NCI-H446 (cell line): ENCODE results near the gene ZBTB9.

Experiments used
- DNase-seq, 2 experiments: peaks; one replicate each; lab custom pipeline; 2025; lab: John Stamatoyannopoulos, UW

The ZBTB9 gene

DNA sequence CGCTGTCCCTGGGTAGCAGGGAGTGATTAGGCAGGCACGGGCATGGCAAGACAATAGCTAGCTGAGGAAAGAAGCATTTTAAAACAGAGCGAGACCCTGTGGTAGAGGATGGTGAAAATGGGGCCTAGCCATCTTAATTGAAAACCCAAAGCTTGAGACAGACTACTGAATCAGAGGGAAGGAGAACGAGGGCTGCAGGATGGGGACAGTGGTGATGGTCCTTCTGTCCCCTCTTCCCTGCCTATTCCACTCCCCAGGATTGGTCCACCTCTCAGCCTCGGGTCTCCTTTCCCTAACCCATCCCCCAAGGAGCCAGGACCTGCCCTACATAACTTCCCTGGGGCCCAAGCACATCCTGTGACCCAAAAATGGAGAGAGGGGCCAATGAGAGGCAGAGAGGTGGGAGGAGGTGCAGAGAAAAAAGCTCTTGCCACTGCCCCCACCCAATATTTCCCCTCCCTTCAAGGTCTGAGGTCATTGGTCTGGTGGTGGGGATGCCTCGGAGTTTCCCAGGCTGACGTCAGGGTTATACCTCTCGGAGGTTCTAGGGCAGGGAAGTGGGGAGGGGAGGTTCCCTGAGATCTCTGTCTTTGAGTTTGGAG, 35.6 kb upstream of the ZBTB9 start:
- no peak for DNase-seq

DNA sequence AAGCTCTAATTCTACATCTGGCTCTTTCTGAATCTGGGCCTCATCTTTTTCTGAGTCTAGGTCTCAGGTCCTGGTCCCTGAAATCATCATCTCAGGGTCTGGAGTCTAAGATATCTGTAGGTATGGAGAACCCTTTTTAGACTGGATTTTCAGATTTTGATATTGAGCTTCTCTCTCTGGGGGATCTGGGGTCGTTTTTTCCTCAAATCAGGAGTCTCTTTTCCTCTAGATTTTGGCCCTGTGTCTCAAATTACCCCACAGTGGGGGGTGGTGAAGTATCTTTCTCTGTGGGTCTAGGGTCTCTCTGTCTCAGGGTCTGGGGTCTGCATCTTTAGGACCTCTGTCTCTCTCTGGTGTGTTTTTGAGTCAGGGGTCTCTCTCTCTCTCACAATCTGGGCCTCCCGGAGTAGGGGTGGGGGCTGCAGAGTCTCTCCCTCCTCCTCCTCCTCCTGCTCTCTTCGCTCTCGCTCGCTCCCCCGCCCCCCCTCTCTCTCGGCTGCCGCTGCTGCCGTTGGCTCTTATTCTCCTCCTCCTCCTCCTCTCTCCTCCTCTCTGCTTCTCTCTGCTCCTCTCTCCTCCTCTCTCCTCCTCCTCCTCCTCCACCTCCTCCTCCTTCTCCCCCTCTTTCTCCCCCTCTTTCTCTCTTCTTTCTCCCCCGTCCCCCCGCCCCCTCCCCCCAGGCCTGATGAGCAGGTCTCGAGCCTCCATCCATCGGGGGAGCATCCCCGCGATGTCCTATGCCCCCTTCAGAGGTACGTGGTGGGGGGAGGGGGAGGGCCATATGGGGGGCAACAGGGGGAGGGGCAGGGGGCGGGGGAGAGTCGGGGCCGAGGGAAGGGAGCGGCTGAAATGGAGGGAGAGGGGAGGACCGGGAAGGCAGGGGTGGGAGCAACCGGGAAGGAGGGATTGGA, 34.5 kb upstream of the ZBTB9 start, which contains the start of gene SYNGAP1:
SYNGAP1 (plus strand) TSS at position 486 of the 911 bp plus-strand sequence; CDS start at position 686, 200 bp downstream.
- no peak for DNase-seq

DNA sequence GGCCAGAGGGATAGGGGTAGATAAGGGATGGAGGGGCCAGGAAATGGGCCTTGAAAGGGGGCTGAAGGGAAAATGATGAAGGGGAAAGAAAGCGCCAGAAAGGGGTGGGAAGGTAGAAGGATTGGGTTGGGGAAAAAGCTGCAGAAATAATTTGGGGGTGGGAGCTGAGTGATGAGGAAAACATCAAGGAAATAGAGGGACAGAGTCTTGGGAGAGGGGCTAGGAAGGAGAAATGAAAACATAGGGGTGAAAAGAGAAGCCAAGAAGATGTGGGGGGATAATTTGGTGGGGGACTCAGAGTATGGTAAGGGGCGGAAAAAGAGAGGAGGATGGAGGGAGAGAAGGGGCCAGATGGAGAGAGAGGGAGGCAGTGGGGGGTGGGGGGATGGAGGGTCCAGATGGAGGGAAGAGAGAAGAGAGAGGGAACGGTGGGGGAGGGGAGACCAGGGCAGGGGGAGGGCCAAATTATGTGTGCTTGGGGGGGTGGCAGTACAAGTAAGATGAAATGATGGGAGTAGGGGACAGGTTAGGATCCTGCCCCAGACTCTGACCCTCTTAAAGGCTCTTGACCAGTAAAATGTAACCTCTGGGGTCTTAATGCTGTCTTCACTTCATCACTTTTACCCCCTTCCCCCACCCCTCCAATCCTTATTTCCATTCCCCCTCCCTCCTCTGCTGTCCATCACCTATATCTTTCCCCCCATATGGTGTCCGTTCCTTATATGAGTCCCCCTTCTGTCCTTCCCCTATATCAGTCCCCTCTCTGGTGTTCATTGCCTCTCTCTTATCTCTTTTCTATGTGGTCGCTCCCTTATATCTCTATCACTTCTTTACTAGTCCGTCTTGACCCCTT, 33.7 kb upstream of the ZBTB9 start:
- DNase-seq: peak in 1 of 2 experiments; percentile 40

DNA sequence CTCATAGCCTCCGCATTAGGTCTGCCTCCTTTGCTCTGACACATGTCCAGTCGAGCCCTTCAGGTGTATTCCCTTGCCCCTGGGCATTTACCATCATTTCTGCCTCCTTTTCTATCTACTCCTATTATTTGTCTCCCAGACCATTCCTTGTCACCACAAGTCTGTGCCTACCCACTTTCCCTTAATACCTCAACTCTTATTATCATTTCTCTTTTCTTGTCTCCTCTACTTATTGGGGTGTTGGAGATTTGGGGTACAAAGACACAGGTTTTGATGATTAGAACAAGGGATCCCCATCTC, 33.1 kb upstream of the ZBTB9 start:
- no peak for DNase-seq

DNA sequence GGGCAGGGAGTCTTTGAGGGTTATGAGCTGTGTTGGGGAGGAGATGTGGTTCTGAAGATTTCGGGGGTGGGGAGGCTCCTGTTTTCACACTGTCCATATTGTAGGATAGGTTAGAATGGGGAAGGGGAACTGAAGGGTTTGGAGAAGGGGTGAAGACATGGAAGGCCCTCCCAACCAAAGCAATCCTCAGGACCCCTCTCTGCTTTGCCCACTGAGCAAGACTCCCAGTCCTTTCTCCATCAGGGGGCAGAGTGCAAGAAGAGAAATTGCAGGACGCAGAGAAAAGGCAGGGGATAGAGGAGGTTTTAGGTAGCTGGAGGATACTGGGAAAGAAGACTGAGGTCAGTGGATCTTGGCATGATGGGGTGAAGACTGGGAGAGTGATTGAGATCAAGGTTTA, 30.6 kb upstream of the ZBTB9 start:
- no peak for DNase-seq

DNA sequence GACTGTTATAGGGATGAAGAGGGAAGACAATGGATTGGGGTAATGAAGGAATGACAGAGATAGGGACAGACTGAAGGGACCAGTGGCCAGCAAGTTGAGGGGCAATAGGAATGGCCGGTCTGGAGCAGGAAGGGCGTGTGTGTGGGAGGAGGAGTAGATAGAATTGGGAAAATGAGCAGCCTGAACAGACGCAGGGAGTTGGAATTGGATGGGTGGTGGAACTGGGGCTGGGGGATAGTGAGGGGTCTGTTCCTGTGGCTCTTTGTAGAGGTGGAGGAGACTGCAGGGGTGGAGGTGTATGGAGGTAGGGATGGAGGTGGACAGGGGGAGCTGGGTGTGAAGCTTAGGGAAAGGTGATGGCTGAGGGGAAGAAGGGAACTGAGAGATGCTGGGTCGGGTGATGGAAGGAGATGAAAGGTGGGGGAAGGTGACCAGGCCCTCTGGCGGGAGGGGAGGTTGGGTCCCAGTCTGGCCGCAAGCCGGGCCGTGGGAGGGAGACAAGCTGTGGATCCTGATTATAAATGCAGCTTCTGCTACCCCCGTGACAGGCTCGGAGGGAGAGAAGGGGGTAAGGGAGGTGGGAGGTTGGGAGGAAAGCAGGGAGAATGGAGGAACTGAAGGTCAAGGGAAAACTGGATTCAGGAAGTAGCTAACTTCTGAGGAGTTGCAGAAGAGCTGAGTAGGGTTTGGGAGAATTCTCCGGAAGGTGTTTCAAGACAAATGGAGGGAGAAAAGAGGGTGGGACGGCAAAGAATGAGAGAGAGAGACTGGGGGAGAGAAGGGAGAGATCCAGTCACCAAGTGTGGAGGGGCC, 29.3 kb upstream of the ZBTB9 start:
- no peak for DNase-seq

DNA sequence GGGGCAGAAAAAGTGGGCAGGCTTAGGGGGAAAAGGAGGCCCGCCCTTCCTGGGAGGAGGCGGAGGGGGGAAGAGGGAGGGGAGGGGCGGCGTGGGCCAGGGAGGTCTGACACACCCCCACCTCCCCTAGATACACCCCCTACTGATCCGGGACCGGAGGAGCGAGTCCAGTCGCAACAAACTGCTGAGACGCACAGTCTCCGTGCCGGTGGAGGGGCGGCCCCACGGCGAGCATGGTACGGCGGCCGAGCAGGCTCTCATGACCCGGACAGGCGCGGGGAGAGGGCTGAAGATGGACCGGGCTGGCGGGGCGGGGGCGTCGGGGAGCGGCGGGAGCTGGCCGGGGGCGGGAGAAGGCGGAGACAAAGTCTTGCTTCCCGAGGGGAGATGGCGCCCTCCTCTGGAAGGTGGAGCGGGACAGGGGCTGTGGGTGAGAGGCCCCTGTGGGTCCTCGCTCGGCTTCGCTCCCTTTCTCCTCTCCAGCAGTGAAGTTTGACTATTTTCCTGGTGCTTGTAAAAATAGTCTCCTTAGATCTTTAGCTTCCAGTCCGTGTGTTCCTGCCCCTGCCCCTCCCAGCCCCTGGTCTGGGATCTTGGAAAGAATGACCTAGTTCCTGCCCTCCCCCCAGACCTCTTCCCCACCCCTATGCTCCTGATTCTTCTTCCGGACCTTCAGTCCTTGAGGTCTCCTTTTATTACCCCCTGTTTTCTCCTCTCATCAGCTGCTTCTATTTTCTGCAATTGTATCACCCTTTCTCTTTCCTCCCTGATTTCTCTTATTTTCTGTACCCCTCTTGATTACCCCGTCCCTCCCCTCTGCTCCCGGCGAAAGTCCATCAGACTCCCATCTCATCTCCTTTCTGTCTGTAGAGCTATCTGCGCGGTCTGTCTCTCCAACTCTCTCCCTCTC, 28.5 kb upstream of the ZBTB9 start:
- peak; percentile 50 to 64 for DNase-seq

DNA sequence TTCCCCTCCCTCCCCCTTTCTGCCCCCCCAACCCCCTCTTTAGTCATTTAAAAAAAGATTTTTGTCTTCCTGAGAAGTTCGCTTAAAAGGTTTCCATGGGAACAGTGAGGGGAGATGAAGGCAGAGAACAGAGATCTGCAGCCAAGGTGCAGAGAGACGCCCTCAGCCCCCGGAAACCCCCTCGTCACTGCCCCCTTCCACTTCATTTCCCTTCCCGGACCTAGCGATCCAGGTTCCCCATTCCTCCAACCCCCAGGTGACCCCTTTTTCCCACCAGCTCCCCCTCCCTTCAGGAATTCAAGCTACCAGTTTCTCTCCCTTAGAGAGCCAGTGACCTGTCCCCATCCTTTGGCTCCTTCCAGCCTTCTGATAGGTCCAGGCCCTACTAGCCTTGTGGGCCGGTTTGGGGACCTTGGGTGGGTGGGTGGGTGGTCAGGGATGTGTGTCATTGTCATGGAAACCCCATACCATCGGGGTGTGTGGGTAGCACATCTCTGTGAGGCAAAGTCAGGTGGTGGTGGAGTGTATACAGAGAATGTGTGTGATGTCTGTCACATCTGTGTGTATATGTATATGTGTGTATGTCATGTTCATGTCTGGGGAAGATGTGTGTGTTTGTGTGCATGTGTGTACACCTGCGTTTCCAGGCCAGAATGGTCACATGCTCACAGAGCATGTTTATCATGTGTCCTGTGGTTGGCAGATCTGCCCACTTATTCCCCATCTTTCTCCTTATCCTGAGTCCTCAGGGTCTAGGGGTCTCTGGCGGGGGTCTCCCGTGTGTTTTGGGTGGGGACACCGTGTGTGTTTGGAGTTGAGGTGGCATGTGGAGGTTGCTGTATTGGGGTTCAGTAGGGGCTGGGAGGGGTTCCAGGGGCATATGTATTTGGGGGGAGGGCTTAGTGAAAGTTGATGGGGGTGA, 27.5 kb upstream of the ZBTB9 start:
- DNase-seq: no peak

DNA sequence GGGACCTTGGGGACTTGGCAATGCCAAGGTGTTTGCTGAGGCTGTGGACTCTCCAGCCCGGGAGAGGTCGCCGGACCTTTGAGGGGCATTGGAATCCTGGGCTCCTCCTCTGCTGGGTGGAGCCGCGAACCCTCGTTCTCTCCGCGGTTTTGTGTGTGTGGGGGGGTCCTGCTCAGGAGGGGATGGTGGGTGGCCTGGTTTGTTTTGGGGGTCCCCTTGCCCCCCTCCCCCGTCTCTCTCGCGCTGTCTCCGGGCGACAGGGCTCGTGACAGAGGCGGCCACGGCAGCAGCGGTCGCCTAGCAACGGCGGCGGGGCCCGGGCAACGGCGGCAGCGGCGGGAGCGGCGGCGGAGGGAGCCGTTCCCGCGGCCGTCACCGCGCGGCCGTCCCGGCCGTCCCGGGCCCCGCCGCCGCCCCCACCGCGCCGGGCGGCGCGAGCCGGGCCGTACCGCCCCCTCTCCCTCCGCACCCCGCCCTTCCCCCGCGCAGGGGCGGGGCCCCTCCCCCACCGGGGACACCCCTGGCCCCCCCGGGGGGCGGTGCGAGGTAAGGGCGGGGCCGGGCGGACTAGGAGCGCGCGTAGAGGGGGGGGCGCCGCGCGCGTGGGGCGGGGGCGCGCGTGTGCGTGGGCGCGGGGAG, 26.7 kb upstream of the ZBTB9 start:
- peak in 1 of 2 experiments; percentile 16 for DNase-seq

DNA sequence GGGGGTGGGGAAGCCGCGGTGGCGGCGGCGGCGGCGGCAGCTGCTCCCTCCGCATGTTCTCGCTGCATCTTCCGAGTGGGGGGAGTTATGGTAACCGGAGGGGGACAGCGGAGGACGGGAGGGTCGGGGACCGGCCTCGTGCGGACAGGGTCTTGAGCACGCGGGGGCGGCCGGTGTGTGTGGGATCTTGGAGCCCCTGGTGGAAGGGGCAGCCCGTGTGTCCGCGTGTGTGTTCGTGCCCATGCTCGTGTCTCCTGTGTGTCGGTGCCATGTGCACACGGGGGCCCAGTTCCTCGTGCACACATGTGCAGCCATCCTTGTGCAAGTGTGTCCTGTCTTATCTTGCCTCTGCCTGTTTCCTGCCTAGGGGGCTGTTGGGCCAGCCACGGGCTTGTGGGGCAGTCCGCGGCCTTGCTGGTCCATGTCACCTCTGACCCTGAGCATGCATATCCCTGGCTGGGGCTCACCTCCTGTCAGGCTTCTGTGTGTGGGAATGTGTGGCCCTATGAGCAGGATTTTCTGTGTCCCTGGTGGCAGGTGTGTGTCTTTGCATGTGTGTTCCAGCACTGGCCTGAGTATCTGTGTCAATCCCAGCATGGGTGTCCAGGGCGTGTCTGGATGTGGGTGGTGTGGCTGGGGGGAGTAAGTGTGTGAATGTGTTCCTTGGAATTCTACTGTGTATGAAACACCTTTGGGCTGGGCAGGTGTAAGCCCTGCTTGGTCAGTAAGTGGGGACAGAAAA, 26.0 kb upstream of the ZBTB9 start:
- DNase-seq: no peak

DNA sequence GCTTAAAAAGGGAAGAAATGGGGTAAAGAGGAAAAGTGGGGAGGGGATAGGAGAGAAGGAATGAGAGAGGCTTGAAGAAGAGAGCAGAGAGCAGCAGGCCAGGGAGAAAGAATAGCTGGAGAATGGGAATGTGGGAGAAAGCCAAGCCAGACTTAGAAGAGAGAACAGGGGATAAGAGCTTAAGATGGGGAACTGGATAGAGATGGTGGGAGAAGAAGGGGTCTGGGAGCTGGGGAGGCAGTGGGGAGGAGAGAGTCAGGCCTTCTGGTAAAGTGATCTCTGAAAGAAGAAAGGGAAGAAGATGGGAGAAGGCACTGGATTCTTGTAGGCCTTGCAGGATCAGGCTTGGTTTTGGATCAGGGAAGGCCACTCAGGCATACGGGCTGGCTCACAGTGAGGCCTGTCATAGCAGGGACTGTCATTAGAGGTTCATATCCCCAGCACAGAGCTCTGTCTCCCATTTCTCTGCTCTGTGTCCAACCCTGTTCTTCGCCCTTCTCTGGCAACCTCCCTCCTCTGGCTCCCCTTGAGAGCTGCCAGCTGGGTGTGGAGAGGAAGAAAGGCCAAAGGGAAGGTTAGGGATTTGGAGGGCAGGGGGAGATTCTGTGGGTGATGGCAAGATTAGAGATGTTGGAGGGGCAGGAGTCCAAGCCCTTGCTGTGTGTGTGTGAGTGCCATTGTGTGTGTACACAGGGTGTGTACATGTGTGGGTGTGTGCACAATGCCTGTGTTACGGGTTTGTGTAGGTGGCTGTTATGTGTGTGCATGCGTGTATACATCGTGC, 25.2 kb upstream of the ZBTB9 start:
- DNase-seq: no peak

DNA sequence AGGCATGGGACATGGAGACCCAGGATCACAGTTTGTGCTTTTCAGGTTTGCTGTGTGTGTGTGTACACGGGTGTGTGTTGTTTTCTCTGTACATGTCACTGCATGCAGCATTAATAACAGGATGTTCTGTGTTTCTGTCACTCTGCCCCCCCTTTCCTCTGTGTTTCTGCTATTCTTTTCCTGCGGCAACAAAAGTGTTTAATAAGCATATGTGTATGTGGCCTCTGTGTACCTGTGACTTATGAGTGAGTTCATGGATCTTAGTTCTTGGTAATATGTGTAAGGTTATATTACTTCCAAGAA, 24.7 kb upstream of the ZBTB9 start:
- DNase-seq: no peak

DNA sequence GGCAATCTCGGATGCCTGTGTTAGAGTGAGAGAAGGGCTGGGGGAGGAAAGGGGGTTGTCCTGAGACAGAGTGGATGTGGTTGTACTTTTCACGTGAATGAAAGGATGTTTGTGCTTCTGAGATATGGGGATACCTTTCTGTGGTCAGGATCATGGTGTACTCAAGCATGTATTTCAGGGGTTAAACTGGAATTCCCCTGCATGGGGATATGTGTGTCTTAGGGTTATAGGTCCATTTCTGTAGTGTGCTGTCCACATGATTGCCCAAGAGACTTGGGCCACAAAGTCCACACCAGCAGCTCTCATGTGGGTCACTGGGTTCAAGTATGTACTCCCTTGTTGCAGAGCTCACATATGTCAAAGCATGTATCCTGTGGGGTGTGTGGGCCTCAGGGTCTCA, 24.0 kb upstream of the ZBTB9 start:
- no peak for DNase-seq

DNA sequence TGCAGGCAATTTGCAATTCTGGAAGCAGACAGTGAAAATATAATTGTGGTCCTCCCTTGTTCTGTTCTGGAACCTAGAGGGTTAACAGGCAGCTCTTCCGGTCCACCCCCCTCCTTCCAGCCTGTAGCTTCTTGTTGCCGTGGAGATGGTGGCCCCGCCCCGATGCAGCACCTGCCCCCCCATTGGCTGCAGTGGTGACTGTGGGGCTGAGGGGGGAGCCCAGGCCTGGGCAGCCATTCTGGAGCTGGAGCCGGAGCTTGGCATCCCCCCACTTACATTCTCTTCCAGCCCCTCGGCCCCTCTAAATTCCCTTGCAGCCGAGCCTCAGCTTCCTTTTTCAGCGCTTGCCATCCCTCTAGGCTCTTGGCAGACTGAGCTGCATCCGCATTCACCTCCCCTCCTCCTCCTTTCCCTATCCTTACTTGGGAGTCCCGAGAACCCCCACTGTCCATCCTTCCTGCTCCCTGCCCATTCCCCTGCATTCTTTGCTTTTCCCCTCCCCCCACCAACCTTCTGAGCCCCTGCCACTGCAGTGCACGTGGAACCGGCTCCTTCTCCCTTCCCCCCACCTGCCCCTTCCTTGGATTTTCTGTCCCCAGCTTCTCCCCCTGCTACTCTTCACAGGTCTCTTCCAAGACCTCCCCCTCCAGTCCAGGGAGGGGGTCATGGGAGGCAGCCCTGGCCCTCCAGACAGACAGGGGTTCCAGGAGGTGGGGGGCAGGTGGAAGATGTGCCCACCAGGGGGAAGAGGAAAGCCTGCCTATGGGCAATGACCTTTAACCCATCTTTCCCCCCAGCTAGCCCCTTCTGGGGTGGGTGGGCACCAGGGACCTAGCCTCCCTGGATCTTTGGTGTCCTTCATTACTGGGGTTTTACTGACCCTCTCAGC, 23.1 kb upstream of the ZBTB9 start:
- DNase-seq: peak; percentile 40 to 56

DNA sequence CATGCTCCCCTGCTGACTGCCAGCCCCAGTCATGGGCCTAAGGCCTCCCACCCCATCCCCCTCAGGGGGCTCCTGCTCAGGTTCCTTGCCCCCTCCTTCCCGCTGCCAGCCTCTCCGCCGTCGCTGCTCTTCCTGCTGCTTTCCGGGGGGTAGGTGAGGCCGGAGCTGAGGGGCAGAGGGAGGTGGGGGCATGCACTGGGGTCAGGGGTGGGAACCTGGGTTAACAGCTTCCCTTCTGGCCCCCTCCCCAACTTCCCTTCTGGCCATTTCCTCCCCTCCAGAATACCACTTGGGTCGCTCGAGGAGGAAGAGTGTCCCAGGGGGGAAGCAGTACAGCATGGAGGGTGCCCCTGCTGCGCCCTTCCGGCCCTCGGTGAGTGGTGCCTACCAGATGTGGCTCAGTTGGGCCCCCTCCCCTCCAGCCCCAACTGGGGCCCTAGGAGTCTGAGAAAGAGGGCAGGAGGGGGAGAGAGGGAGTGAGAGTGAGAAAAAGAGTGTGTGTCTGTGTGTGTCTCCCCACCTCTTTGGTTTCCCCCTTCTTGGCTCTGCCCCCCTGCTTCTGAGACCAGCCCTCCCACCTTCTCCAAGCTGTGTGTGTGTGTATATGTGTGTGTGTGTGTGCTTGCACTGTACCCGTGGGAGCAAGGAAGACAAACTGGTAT, 22.4 kb upstream of the ZBTB9 start:
- DNase-seq: no peak

DNA sequence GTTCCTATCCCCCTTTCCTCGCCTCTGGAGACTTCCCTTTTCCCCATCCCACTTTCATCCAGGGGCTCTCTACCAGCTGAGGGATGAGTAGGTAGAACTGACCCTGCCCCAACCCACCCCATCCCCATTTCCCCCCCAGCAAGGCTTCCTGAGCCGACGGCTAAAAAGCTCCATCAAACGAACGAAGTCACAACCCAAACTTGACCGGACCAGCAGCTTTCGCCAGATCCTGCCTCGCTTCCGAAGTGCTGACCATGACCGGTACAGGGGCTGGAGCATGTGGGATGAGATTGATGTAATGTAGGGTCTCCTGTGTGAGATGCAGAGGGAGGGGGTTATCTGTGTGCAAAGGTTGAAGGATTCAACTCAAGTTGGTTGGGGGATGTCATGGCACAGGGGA, 21.8 kb upstream of the ZBTB9 start:
- DNase-seq: no peak
